Islet precursor cell (in vitro differentiated cells): ENCODE data around the gene ANK3.
"Not testable (repeated sequence)": the region's sequence is repeated elsewhere in the genome, so short reads cannot be mapped to it uniquely, and the experiment has no call there.

ENCODE experiments used
- DNase-seq: peaks from one replicate; pipeline ENCODE4 v3.0.0-alpha.2; 2018

The ANK3 gene

GRCh38 chr10:60069311-60069710, 320.4 kb downstream of the ANK3 start:
- no peak for DNase-seq

GRCh38 chr10:60050366-60050765, 339.3 kb downstream of the ANK3 start:
- DNase-seq: no peak

- DNase-seq: peak; percentile 88
Measured at GRCh38 chr10:60048091-60048501, 341.6 kb downstream of the ANK3 start.

GRCh38 chr10:60045571-60045970, 344.1 kb downstream of the ANK3 start:
- no peak for DNase-seq

GRCh38 chr10:60044971-60045370, 344.7 kb downstream of the ANK3 start:
- no peak for DNase-seq

- DNase-seq: no peak
Measured at GRCh38 chr10:60044242-60044641, 345.4 kb downstream of the ANK3 start.

- no peak for DNase-seq
Measured at GRCh38 chr10:60043561-60044241, 346.0 kb downstream of the ANK3 start.

GRCh38 chr10:60042914-60043313, 346.8 kb downstream of the ANK3 start:
- no peak for DNase-seq

- no peak for DNase-seq
Measured at GRCh38 chr10:60042262-60042661, 347.4 kb downstream of the ANK3 start.

GRCh38 chr10:60041489-60042133, 348.1 kb downstream of the ANK3 start:
- no peak for DNase-seq

GRCh38 chr10:60040014-60040662, 349.5 kb downstream of the ANK3 start:
- DNase-seq: no peak

- DNase-seq: no peak
Measured at GRCh38 chr10:60035984-60036383, 353.7 kb downstream of the ANK3 start.

GRCh38 chr10:60035375-60035774, 354.3 kb downstream of the ANK3 start:
- DNase-seq: not testable (repeated sequence)

- DNase-seq: no peak
Measured at GRCh38 chr10:60032723-60033122, 357.0 kb downstream of the ANK3 start.

GRCh38 chr10:60031664-60032063, 358.0 kb downstream of the ANK3 start:
- no peak for DNase-seq

GRCh38 chr10:60031183-60031582, 358.5 kb downstream of the ANK3 start:
- no peak for DNase-seq

GRCh38 chr10:60029475-60029874, 360.2 kb downstream of the ANK3 start:
- DNase-seq: no peak

- no peak for DNase-seq
Measured at GRCh38 chr10:60028081-60028480, 361.6 kb downstream of the ANK3 start.

- DNase-seq: no peak
Measured at GRCh38 chr10:60025279-60025678, 364.4 kb downstream of the ANK3 start.

- DNase-seq: no peak
Measured at GRCh38 chr10:60024506-60024905, 365.2 kb downstream of the ANK3 start.

- DNase-seq: no peak
Measured at GRCh38 chr10:60023155-60023877, 366.4 kb downstream of the ANK3 start.

- DNase-seq: no peak
Measured at GRCh38 chr10:60021361-60021760, 368.3 kb downstream of the ANK3 start.

- no peak for DNase-seq
Measured at GRCh38 chr10:60016794-60017193, 372.9 kb downstream of the ANK3 start.
